ENCODE measurements around the gene PSMD4.
A peak's percentile ranks its signal among the peaks of the same experiment; 100 is the strongest.

PSMD4 gene

GRCh38 chr1:151242442-151242841 is 12.1 kb upstream of the PSMD4 start:
- WGBS (ENCODE audit: insufficient coverage, insufficient read length) = no CpG with 5 or more reads among the region's 2 CpGs
- no peaks in the 10 kb centered on the region for H3K27me3 ChIP-seq (ENCODE audit: control insufficient read depth, insufficient read depth, low read length)
- no peaks in the 10 kb centered on the region for H3K4me1 ChIP-seq (ENCODE audit: control insufficient read depth, insufficient read depth, low read length)
- no peak overlapping the region for H3K4me3 ChIP-seq (ENCODE audit: low read length)
- H3K27ac ChIP-seq (ENCODE audit: low read length) = no peak overlapping the region
- peaks cover 35% of the 10 kb centered on the region; the same call in 1 of the 2 replicates for H3K36me3 ChIP-seq (ENCODE audit: control insufficient read depth, insufficient read depth, low read length)
- DNase-seq (ENCODE audit: low read depth, low spot score) = no peak
- no peaks in the 10 kb centered on the region for H3K9me3 ChIP-seq (ENCODE audit: control insufficient read depth, insufficient read depth, low read length)

GRCh38 chr1:151243683-151244216 is 10.8 kb upstream of the PSMD4 start:
- Histone ChIP-seq H3K4me3 (ENCODE audit: low read length) (no peak overlapping the region), H3K9me3 (ENCODE audit: control insufficient read depth, insufficient read depth, low read length) (no peaks in the 10 kb centered on the region), H3K27ac (ENCODE audit: low read length) (no peak overlapping the region), H3K4me1 (ENCODE audit: control insufficient read depth, insufficient read depth, low read length) (no peaks in the 10 kb centered on the region), H3K27me3 (ENCODE audit: control insufficient read depth, insufficient read depth, low read length) (no peaks in the 10 kb centered on the region), H3K36me3 (ENCODE audit: control insufficient read depth, insufficient read depth, low read length) (peaks cover 40% of the 10 kb centered on the region; the same call in 1 of the 2 replicates)
- WGBS (ENCODE audit: insufficient coverage, insufficient read length) = no CpG with 5 or more reads among the region's 5 CpGs
- no peak for DNase-seq (ENCODE audit: low read depth, low spot score)

DNA sequence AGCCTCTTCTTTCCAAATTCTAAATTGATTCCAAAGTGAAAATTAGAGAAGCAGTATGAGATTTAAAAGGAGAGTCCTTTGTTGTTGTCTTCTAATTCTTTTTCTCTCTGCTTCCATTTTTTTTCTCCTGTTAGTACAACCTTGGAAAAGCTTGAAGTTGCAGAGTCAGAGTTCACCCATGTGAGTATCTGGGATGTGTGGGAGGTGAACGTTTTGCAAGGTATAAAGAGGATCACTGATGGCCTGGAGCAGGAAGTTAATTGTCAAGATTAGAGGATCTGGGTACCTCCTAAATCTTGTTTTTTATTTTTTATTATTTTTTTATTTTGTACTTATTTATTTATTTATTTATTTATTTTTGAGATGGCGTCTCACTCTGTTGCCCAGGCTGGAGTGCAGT is 7.7 kb upstream of the PSMD4 start:
- H3K4me3 ChIP-seq (ENCODE audit: low read length) = no peak overlapping the region
- H3K27ac ChIP-seq (ENCODE audit: low read length) = no peak overlapping the region
- no peak for DNase-seq (ENCODE audit: low read depth, low spot score)
- no peaks in the 10 kb centered on the region for H3K4me1 ChIP-seq (ENCODE audit: control insufficient read depth, insufficient read depth, low read length)
- H3K36me3 ChIP-seq (ENCODE audit: control insufficient read depth, insufficient read depth, low read length) = peaks cover 28% of the 10 kb centered on the region; the same call in 1 of the 2 replicates
- no peaks in the 10 kb centered on the region for H3K27me3 ChIP-seq (ENCODE audit: control insufficient read depth, insufficient read depth, low read length)
- H3K9me3 ChIP-seq (ENCODE audit: control insufficient read depth, insufficient read depth, low read length) = no peaks in the 10 kb centered on the region
- WGBS (ENCODE audit: insufficient coverage, insufficient read length) = no CpG with 5 or more reads among the region's 2 CpGs

DNA sequence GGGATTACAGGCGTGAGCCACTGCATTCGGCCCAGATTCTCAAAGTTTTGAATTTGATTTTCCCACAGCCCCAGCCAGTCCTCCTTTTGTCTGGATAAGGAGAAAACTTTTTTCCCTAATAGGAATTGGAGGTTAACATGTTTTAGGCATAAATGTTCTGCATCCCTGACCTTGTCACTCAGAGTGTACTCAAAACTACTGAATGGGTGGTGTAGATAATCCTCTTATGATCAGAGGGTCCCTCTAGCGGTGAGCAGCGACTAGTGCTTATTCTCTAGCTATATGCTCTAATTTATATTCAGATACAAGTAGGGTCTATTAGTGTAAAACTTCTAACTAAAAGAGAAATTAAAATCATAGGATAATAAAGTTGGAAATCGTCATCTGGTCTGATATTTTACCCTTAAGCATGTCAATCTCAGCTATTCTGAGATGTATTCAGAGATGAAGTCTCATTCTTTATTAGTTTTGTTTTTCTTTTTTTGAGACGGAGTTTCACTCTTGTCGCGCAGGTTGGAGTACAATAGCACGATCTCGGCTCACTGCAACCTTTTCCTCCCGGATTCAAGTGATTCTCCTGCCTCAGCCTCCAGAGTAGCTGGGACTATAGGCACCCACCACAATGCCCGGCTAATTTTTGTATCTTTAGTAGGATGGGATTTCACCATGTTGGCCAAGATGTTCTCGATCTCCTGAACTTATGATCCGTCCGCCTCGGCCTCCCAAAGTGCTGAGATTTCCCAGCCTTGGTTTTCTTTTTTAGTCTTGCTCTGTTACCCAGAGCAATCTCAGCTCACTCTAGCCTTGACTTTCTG is 2.7 kb upstream of the PSMD4 start:
- Histone ChIP-seq H3K4me1 (ENCODE audit: control insufficient read depth, insufficient read depth, low read length) (no peaks in the 10 kb centered on the region), H3K27ac (ENCODE audit: low read length) (no peak overlapping the region), H3K27me3 (ENCODE audit: control insufficient read depth, insufficient read depth, low read length) (no peaks in the 10 kb centered on the region), H3K36me3 (ENCODE audit: control insufficient read depth, insufficient read depth, low read length) (peaks cover 9% of the 10 kb centered on the region; the same call in 1 of the 2 replicates), H3K4me3 (ENCODE audit: low read length) (no peak overlapping the region), H3K9me3 (ENCODE audit: control insufficient read depth, insufficient read depth, low read length) (no peaks in the 10 kb centered on the region)
- peak; percentile 18 for DNase-seq (ENCODE audit: low read depth, low spot score)
- WGBS (ENCODE audit: insufficient coverage, insufficient read length) = no CpG with 5 or more reads among the region's 16 CpGs

DNA sequence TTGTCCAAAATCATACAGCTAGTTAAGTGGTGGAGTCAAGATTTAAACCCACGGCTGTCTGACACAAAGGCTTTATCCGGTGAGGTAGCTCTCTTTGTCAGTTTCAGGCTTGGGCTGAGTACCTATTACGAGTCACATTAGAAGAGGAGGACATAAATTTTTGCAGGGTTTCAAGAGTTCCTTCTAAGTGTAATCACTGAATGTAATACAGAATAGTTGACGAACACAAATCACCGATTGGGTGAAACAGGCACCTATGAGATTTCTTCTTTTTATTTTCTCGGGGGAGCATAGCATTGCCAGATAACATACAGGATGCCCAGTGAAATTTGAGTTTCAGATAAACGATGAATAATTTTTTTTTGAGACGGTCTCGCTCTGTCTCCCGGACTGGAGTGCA is 847 bp downstream of the PSMD4 start:
- no peak overlapping the region for H3K27ac ChIP-seq (ENCODE audit: low read length)
- H3K36me3 ChIP-seq (ENCODE audit: control insufficient read depth, insufficient read depth, low read length) = no peaks in the 10 kb centered on the region
- no peak for DNase-seq (ENCODE audit: low read depth, low spot score)
- peak overlapping the region; percentile 99; the same call in 1 of the 2 replicates for H3K4me3 ChIP-seq (ENCODE audit: low read length)
- H3K9me3 ChIP-seq (ENCODE audit: control insufficient read depth, insufficient read depth, low read length) = no peaks in the 10 kb centered on the region
- H3K27me3 ChIP-seq (ENCODE audit: control insufficient read depth, insufficient read depth, low read length) = no peaks in the 10 kb centered on the region
- no peaks in the 10 kb centered on the region for H3K4me1 ChIP-seq (ENCODE audit: control insufficient read depth, insufficient read depth, low read length)
- no CpG with 5 or more reads among the region's 10 CpGs for WGBS (ENCODE audit: insufficient coverage, insufficient read length)

- Histone ChIP-seq H3K4me1 (ENCODE audit: control insufficient read depth, insufficient read depth, low read length) (no peaks in the 10 kb centered on the region), H3K9me3 (ENCODE audit: control insufficient read depth, insufficient read depth, low read length) (no peaks in the 10 kb centered on the region), H3K36me3 (ENCODE audit: control insufficient read depth, insufficient read depth, low read length) (peaks cover 7% of the 10 kb centered on the region), H3K27ac (ENCODE audit: low read length) (no peak overlapping the region), H3K27me3 (ENCODE audit: control insufficient read depth, insufficient read depth, low read length) (no peaks in the 10 kb centered on the region), H3K4me3 (ENCODE audit: low read length) (no peak overlapping the region)
- WGBS (ENCODE audit: insufficient coverage, insufficient read length) = no CpG with 5 or more reads among the region's 2 CpGs
- DNase-seq (ENCODE audit: low read depth, low spot score) = no peak
These were observed 4.8 kb downstream of the PSMD4 start for GRCh38 chr1:151259351-151259750.

- peaks cover 31% of the 10 kb centered on the region for H3K36me3 ChIP-seq (ENCODE audit: control insufficient read depth, insufficient read depth, low read length)
- H3K27me3 ChIP-seq (ENCODE audit: control insufficient read depth, insufficient read depth, low read length) = no peaks in the 10 kb centered on the region
- H3K27ac ChIP-seq (ENCODE audit: low read length) = no peak overlapping the region
- no peak overlapping the region for H3K4me3 ChIP-seq (ENCODE audit: low read length)
- no CpG with 5 or more reads among the region's 14 CpGs for WGBS (ENCODE audit: insufficient coverage, insufficient read length)
- H3K4me1 ChIP-seq (ENCODE audit: control insufficient read depth, insufficient read depth, low read length) = no peaks in the 10 kb centered on the region
- H3K9me3 ChIP-seq (ENCODE audit: control insufficient read depth, insufficient read depth, low read length) = no peaks in the 10 kb centered on the region
- no peak for DNase-seq (ENCODE audit: low read depth, low spot score)
These were observed 11.1 kb downstream of the PSMD4 start for GRCh38 chr1:151265446-151266236.

- DNase-seq (ENCODE audit: low read depth, low spot score) = no peak
- no CpG with 5 or more reads among the region's 3 CpGs for WGBS (ENCODE audit: insufficient coverage, insufficient read length)
- no peak overlapping the region for H3K27ac ChIP-seq (ENCODE audit: low read length)
- H3K4me1 ChIP-seq (ENCODE audit: control insufficient read depth, insufficient read depth, low read length) = no peaks in the 10 kb centered on the region
- no peaks in the 10 kb centered on the region for H3K27me3 ChIP-seq (ENCODE audit: control insufficient read depth, insufficient read depth, low read length)
- H3K9me3 ChIP-seq (ENCODE audit: control insufficient read depth, insufficient read depth, low read length) = no peaks in the 10 kb centered on the region
- H3K36me3 ChIP-seq (ENCODE audit: control insufficient read depth, insufficient read depth, low read length) = peaks cover 31% of the 10 kb centered on the region
- H3K4me3 ChIP-seq (ENCODE audit: low read length) = no peak overlapping the region
These were observed 11.8 kb downstream of the PSMD4 start for GRCh38 chr1:151266315-151266714.

DNA sequence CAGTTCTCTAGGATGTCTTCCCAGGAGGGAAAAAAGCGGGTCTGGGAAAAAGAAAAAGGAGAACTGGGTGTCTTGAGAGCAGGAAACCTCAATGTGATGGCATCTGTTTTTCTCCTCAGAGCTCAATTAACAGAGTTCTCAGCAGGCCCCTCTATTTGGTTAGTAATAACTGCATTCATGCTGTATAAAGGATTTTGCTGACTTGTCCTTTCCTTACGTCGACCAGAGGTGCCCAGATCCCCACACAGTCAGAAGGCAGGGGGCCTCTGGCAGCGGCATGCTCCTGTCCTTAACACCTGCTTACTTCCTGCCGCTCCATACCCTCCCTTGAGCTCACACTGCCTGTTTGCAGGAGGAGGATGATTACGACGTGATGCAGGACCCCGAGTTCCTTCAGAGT is 12.3 kb downstream of the PSMD4 start:
- Histone ChIP-seq H3K27ac (ENCODE audit: low read length) (no peak overlapping the region), H3K36me3 (ENCODE audit: control insufficient read depth, insufficient read depth, low read length) (peaks cover 31% of the 10 kb centered on the region), H3K4me1 (ENCODE audit: control insufficient read depth, insufficient read depth, low read length) (no peaks in the 10 kb centered on the region), H3K4me3 (ENCODE audit: low read length) (no peak overlapping the region), H3K9me3 (ENCODE audit: control insufficient read depth, insufficient read depth, low read length) (no peaks in the 10 kb centered on the region), H3K27me3 (ENCODE audit: control insufficient read depth, insufficient read depth, low read length) (no peaks in the 10 kb centered on the region)
- no CpG with 5 or more reads among the region's 8 CpGs for WGBS (ENCODE audit: insufficient coverage, insufficient read length)
- no peak for DNase-seq (ENCODE audit: low read depth, low spot score)

- Histone ChIP-seq H3K36me3 (ENCODE audit: control insufficient read depth, insufficient read depth, low read length) (peaks cover 27% of the 10 kb centered on the region), H3K4me3 (ENCODE audit: low read length) (no peak overlapping the region), H3K27me3 (ENCODE audit: control insufficient read depth, insufficient read depth, low read length) (no peaks in the 10 kb centered on the region), H3K9me3 (ENCODE audit: control insufficient read depth, insufficient read depth, low read length) (no peaks in the 10 kb centered on the region), H3K27ac (ENCODE audit: low read length) (no peak overlapping the region), H3K4me1 (ENCODE audit: control insufficient read depth, insufficient read depth, low read length) (no peaks in the 10 kb centered on the region)
- DNase-seq (ENCODE audit: low read depth, low spot score) = no peak
- no CpG with 5 or more reads among the region's 4 CpGs for WGBS (ENCODE audit: insufficient coverage, insufficient read length)
These were observed 13.2 kb downstream of the PSMD4 start for GRCh38 chr1:151267760-151268159.
